ENCODE measurements around the gene DAPK1.

DNA sequence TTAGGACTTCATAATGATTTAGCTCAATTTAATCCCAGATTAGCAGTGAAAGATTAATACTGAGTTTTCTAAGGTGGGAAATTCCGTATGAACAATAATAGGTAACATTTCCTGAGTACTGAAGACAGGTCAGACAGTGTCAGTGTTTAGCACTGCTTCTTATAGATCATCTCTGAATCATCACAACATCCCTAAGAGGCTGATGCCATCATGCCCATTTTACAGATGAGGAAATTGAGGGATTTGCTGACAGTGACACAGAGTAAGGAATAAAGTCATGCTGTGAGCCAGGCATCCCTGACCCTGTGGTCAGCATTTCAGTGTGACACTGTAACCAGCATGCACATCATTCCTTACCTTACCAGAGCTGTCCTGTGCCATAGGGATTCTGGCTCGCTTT lies 44.5 kb downstream of the DAPK1 start:
- TF ChIP-seq POLR2AphosphoS5 (IDR thresholded peaks at IDR 0.05; ENCODE audit: low read depth, low read length) (no peak), POLR2A (IDR thresholded peaks at IDR 0.05; ENCODE audit: low read depth, low read length) (no peak), TAF1 (IDR thresholded peaks at IDR 0.05; ENCODE audit: low read depth, low read length) (no peak), PAX5 (IDR thresholded peaks at IDR 0.05; ENCODE audit: insufficient read depth, low read length, severe bottlenecking) (no peak)

All from GM12891 (cell line).